GM12872 (cell line): ENCODE measurements around the gene LMNA.
A peak's percentile ranks its signal among the peaks of the same experiment; 100 is the strongest.

Experiments used
- TF ChIP-seq, protein P1 (sequence below): IDR thresholded peaks from 3 replicates; pipeline ENCODE4 v1.5.1; 2011; ENCODE audit warnings: low read depth, mild to moderate bottlenecking, low read length, moderate library complexity; ENCODE audit not compliant: insufficient read depth

The LMNA gene

GRCh38 chr1:156136970-156137483 lies 22.5 kb downstream of the LMNA start:
- TF ChIP-seq, protein P1, sequence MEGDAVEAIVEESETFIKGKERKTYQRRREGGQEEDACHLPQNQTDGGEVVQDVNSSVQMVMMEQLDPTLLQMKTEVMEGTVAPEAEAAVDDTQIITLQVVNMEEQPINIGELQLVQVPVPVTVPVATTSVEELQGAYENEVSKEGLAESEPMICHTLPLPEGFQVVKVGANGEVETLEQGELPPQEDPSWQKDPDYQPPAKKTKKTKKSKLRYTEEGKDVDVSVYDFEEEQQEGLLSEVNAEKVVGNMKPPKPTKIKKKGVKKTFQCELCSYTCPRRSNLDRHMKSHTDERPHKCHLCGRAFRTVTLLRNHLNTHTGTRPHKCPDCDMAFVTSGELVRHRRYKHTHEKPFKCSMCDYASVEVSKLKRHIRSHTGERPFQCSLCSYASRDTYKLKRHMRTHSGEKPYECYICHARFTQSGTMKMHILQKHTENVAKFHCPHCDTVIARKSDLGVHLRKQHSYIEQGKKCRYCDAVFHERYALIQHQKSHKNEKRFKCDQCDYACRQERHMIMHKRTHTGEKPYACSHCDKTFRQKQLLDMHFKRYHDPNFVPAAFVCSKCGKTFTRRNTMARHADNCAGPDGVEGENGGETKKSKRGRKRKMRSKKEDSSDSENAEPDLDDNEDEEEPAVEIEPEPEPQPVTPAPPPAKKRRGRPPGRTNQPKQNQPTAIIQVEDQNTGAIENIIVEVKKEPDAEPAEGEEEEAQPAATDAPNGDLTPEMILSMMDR: no peak

GRCh38 chr1:156138458-156138867 lies 24.0 kb downstream of the LMNA start:
- TF ChIP-seq, protein P1: no peak

GRCh38 chr1:156140879-156141707 lies 26.6 kb downstream of the LMNA start:
- TF ChIP-seq, protein P1: peak; percentile 88

DNA sequence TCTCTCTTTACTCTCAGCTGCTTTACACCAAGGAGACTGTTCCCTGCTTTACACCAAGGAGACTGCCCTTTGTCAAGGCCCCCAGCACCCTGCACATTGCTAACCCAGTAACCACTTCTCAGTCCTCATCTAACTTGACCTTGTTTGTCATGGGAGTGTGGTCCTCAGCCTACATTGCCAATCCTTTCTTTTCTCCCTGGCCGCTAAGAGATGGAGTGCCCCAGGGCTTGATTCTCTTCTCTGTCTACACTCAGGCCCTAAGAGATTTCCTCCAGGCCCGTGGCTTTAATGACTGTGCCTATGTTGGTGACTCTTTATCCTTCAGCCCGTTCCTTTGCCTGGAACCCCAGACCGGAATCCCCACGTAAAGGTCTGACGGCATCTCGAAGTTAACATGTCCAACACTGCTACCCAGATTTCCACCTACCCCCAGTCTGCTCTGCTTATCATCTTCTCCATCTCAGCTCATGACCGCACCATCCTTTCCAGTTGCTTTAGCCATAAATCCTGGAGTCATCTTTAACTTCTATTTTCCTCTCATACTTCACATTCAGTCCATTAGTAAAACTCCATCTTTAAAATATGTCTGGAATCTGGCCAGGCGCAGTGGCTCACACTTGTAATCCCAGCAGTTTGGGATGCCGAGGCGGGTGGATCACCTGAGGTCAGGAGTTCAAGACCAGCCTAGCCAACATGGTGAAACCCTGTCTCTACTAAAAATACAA lies 29.4 kb downstream of the LMNA start:
- TF ChIP-seq, protein P1: no peak

DNA sequence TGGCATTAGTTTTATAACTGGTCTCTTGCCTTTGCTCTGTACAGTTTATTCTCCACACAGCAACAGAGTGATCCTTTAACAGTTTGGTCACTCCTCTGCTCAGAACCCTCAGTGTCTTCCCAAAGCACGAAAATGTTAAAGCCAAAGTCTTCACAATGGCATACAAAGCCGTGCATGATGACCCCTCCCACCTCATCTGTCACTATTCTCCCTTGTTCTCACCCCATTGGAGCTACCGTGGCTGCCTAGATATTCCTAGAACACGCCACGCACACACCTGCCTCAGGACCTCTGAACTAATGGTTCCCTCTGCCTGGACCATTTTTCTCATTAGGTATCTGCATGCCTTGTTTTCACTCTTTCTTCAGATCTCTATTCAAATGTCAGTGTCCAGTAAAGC lies 30.2 kb downstream of the LMNA start:
- TF ChIP-seq, protein P1: no peak

GRCh38 chr1:156145650-156146019 lies 31.1 kb downstream of the LMNA start:
- TF ChIP-seq, protein P1: no peak

DNA sequence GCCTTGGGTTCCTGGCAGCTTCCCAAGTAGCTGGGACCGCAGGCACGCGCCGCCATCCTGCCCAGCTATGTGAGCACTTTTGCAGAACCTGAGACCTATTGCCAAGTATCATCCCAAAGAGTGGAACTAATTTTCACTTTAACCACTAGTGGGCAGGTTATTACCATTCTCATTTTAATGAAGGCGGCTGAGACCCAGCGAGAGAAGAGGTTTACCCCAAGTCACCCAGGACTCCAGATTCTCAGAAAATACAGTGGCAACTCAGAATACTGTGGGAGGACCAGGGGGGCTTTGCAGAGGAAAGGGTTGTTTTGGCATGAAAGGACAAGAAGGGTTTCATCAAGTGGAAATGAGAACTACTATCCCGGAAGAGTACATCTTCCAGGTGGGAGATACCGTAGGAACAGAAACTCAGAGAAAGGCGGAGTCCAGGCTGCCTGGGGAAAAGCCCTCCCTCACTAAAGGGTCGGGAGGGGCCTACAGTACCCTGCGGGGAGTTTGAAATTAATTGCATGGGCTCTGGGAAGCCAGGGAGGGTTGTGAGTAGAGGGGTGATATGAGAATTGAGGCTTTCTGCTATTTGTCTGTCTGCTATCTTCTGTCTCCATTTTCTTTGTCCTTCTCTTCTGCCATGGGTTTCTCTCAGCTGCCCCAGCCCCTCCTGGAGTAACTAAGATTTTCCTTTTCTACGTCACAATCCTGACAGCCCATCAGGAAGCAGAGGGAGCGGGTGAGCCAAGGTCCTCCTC lies 31.7 kb downstream of the LMNA start:
- TF ChIP-seq, protein P1: peak; percentile 78
